ENCODE results near the gene TRPC3. TPM values are rescaled to one million over a fixed set of nuclear protein-coding genes. Genes with fewer than 3 reads are reported as not detected.

Gene TRPC3
- total RNA-seq, 1 donor, result under 0.01 TPM

GRCh38 chr4:121973816-121974215, 22.0 kb upstream of the TRPC3 start:
- no peaks in the 10 kb centered on the region for H3K4me1 ChIP-seq (ENCODE audit: insufficient read depth, low read length)
- H2AFZ ChIP-seq (ENCODE audit: low read length), result no peak overlapping the region
- no peaks in the 10 kb centered on the region for H4K20me1 ChIP-seq (ENCODE audit: insufficient read depth, low read length)
- peaks cover 4% of the 10 kb centered on the region for H3K27me3 ChIP-seq (ENCODE audit: insufficient read depth, low read length)
- DNase-seq (ENCODE audit: insufficient read length, low spot score, missing footprints), result no peak
- no peaks in the 10 kb centered on the region for H3K36me3 ChIP-seq (ENCODE audit: insufficient read depth, low read length)
- no peak overlapping the region for H3K27ac ChIP-seq (ENCODE audit: low read depth, low read length)
- no peaks in the 10 kb centered on the region for H3K79me2 ChIP-seq (ENCODE audit: insufficient read depth, low read length)
- H3K4me3 ChIP-seq (ENCODE audit: insufficient read depth, low read length), result no peak overlapping the region
- TF ChIP-seq CTCF (IDR thresholded peaks at IDR 0.05; ENCODE audit: extremely low read depth, low read depth, low read length), result no peak
- no peaks in the 10 kb centered on the region for H3K9me3 ChIP-seq (ENCODE audit: low read depth, low read length)
- H3K4me2 ChIP-seq (ENCODE audit: insufficient read depth, low read length), result no peak overlapping the region

- no peak overlapping the region for H3K4me3 ChIP-seq (ENCODE audit: insufficient read depth, low read length)
- no peak overlapping the region for H2AFZ ChIP-seq (ENCODE audit: low read length)
- no peaks in the 10 kb centered on the region for H3K79me2 ChIP-seq (ENCODE audit: insufficient read depth, low read length)
- H3K36me3 ChIP-seq (ENCODE audit: insufficient read depth, low read length), result no peaks in the 10 kb centered on the region
- H3K4me2 ChIP-seq (ENCODE audit: insufficient read depth, low read length), result no peak overlapping the region
- no peaks in the 10 kb centered on the region for H3K4me1 ChIP-seq (ENCODE audit: insufficient read depth, low read length)
- no peak overlapping the region for H3K27ac ChIP-seq (ENCODE audit: low read depth, low read length)
- no peaks in the 10 kb centered on the region for H4K20me1 ChIP-seq (ENCODE audit: insufficient read depth, low read length)
- peaks cover 5% of the 10 kb centered on the region for H3K27me3 ChIP-seq (ENCODE audit: insufficient read depth, low read length)
- no peak for TF ChIP-seq CTCF (IDR thresholded peaks at IDR 0.05; ENCODE audit: extremely low read depth, low read depth, low read length)
- no peaks in the 10 kb centered on the region for H3K9me3 ChIP-seq (ENCODE audit: low read depth, low read length)
- DNase-seq (ENCODE audit: insufficient read length, low spot score, missing footprints), result no peak
Observed at GRCh38 chr4:121968859-121969258, 17.0 kb upstream of the TRPC3 start.

- H3K36me3 ChIP-seq (ENCODE audit: insufficient read depth, low read length), result no peaks in the 10 kb centered on the region
- no peaks in the 10 kb centered on the region for H3K79me2 ChIP-seq (ENCODE audit: insufficient read depth, low read length)
- H3K27ac ChIP-seq (ENCODE audit: low read depth, low read length), result no peak overlapping the region
- no peak overlapping the region for H3K4me2 ChIP-seq (ENCODE audit: insufficient read depth, low read length)
- no peak for TF ChIP-seq CTCF (IDR thresholded peaks at IDR 0.05; ENCODE audit: extremely low read depth, low read depth, low read length)
- H3K4me3 ChIP-seq (ENCODE audit: insufficient read depth, low read length), result no peak overlapping the region
- no peaks in the 10 kb centered on the region for H3K9me3 ChIP-seq (ENCODE audit: low read depth, low read length)
- no peaks in the 10 kb centered on the region for H4K20me1 ChIP-seq (ENCODE audit: insufficient read depth, low read length)
- no peak overlapping the region for H2AFZ ChIP-seq (ENCODE audit: low read length)
- no peak for DNase-seq (ENCODE audit: insufficient read length, low spot score, missing footprints)
- peaks cover 3% of the 10 kb centered on the region for H3K27me3 ChIP-seq (ENCODE audit: insufficient read depth, low read length)
- H3K4me1 ChIP-seq (ENCODE audit: insufficient read depth, low read length), result no peaks in the 10 kb centered on the region
Observed at GRCh38 chr4:121964958-121965357, 13.1 kb upstream of the TRPC3 start.

- H3K79me2 ChIP-seq (ENCODE audit: insufficient read depth, low read length), result no peaks in the 10 kb centered on the region
- no peak overlapping the region for H3K4me2 ChIP-seq (ENCODE audit: insufficient read depth, low read length)
- no peaks in the 10 kb centered on the region for H3K27me3 ChIP-seq (ENCODE audit: insufficient read depth, low read length)
- no peaks in the 10 kb centered on the region for H3K36me3 ChIP-seq (ENCODE audit: insufficient read depth, low read length)
- H3K9me3 ChIP-seq (ENCODE audit: low read depth, low read length), result no peaks in the 10 kb centered on the region
- no peaks in the 10 kb centered on the region for H4K20me1 ChIP-seq (ENCODE audit: insufficient read depth, low read length)
- no peak for TF ChIP-seq CTCF (IDR thresholded peaks at IDR 0.05; ENCODE audit: extremely low read depth, low read depth, low read length)
- H3K27ac ChIP-seq (ENCODE audit: low read depth, low read length), result no peak overlapping the region
- no peak overlapping the region for H3K4me3 ChIP-seq (ENCODE audit: insufficient read depth, low read length)
- no peak for DNase-seq (ENCODE audit: insufficient read length, low spot score, missing footprints)
- H2AFZ ChIP-seq (ENCODE audit: low read length), result no peak overlapping the region
- no peaks in the 10 kb centered on the region for H3K4me1 ChIP-seq (ENCODE audit: insufficient read depth, low read length)
Observed at GRCh38 chr4:121960818-121961217, 9.0 kb upstream of the TRPC3 start.
